ENCODE measurements around the gene UBE2E1. TPM values are rescaled to one million over a fixed set of nuclear protein-coding genes. Genes with fewer than 3 reads are reported as not detected.

The UBE2E1 gene
- total RNA-seq, 1 donor from 2014 or later = 124 TPM

- Histone ChIP-seq H3K27me3 (ENCODE audit: control insufficient read depth, insufficient read depth, low read length) (no peaks in the 10 kb centered on the region), H3K36me3 (ENCODE audit: control insufficient read depth, insufficient read depth, low read length) (peaks cover 3% of the 10 kb centered on the region), H3K4me3 (ENCODE audit: low read depth, low read length) (no peak overlapping the region)
- FAIRE-seq = no peak
- no peak for TF ChIP-seq CTCF (IDR thresholded peaks at IDR 0.05; ENCODE audit: insufficient read depth, low read length, severe bottlenecking)
- DNase-seq (ENCODE audit: low read depth) = no peak
Measured at GRCh38 chr3:23863060-23863459, 57.3 kb downstream of the UBE2E1 start.

DNA sequence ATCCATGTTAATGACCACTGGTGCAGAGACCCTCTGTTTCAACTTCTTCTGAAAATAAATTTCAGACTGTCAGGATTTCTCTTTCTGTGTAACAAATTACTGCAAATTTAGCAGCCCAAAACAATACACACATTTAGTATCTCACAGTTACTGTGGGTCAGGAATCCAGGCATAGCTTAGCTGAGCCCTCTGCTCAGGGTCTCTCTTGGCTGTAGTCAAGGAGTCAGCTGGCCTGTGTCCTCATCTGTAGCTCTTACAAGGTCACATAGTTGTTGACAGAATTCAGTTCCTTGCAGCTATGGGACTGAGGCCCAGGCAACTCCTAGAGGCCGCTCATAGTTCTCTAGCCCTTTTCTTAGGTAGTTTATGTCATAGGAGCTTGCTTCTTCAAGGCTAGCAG is 59.2 kb downstream of the UBE2E1 start:
- FAIRE-seq = no peak
- no peak for DNase-seq (ENCODE audit: low read depth)
- no peak for TF ChIP-seq CTCF (IDR thresholded peaks at IDR 0.05; ENCODE audit: insufficient read depth, low read length, severe bottlenecking)
- Histone ChIP-seq H3K27me3 (ENCODE audit: control insufficient read depth, insufficient read depth, low read length) (no peaks in the 10 kb centered on the region), H3K36me3 (ENCODE audit: control insufficient read depth, insufficient read depth, low read length) (peaks cover 3% of the 10 kb centered on the region), H3K4me3 (ENCODE audit: low read depth, low read length) (no peak overlapping the region)

DNA sequence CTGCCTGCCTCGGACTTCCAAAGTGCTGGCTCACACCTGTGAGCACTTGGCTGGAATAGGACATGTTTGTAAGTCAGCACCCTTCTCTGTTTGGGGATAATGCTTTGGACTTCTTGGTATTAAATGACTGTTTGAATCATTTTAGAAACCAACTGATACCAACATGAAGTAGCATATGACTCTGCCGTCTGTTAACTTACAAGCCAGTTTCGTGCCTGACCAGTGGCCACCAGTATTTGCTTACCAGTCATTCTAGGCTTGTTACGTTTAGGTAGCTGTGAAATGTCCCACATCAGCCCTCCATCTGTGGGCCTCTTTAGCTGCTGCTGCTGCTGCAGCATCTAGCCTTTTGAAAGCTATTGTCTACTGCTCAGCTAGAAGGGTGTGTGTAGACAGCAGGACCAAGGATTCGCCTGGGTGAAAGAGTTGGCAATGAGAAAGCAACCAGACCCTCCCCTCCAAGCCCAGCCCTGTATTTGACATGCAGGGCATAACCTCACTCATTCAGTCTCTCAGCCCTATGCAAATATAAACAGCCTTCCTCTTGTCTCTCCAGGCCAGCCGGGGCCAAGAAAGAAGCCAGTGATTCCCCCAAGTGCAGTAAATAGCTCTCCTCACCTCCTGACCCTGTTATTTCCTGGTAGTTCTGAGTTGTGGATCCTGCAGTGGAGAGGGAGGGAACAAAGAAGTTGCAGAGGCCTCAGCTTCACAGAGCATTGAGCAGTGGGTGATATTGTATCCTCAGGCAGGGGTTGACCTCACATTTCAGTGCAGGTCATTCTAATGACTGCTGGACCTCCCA is 60.0 kb downstream of the UBE2E1 start:
- no peak for TF ChIP-seq CTCF (IDR thresholded peaks at IDR 0.05; ENCODE audit: insufficient read depth, low read length, severe bottlenecking)
- Histone ChIP-seq H3K36me3 (ENCODE audit: control insufficient read depth, insufficient read depth, low read length) (peaks cover 3% of the 10 kb centered on the region), H3K4me3 (ENCODE audit: low read depth, low read length) (no peak overlapping the region), H3K27me3 (ENCODE audit: control insufficient read depth, insufficient read depth, low read length) (no peaks in the 10 kb centered on the region)
- FAIRE-seq = no peak
- no peak for DNase-seq (ENCODE audit: low read depth)

GRCh38 chr3:23867400-23867799 is 61.6 kb downstream of the UBE2E1 start:
- no peak for TF ChIP-seq CTCF (IDR thresholded peaks at IDR 0.05; ENCODE audit: insufficient read depth, low read length, severe bottlenecking)
- DNase-seq (ENCODE audit: low read depth) (no peak), FAIRE-seq (no peak)
- Histone ChIP-seq H3K36me3 (ENCODE audit: control insufficient read depth, insufficient read depth, low read length) (peaks cover 2% of the 10 kb centered on the region), H3K4me3 (ENCODE audit: low read depth, low read length) (no peak overlapping the region), H3K27me3 (ENCODE audit: control insufficient read depth, insufficient read depth, low read length) (no peaks in the 10 kb centered on the region)

- FAIRE-seq = no peak
- no peak for TF ChIP-seq CTCF (IDR thresholded peaks at IDR 0.05; ENCODE audit: insufficient read depth, low read length, severe bottlenecking)
- Histone ChIP-seq H3K27me3 (ENCODE audit: control insufficient read depth, insufficient read depth, low read length) (no peaks in the 10 kb centered on the region), H3K36me3 (ENCODE audit: control insufficient read depth, insufficient read depth, low read length) (peaks cover 2% of the 10 kb centered on the region), H3K4me3 (ENCODE audit: low read depth, low read length) (no peak overlapping the region)
- no peak for DNase-seq (ENCODE audit: low read depth)
Measured at GRCh38 chr3:23867838-23868237, 62.1 kb downstream of the UBE2E1 start.

Data from bronchial epithelial cell (primary cell).